B cell (primary cell): ENCODE results near the gene HDAC11. TPM values are rescaled to one million over a fixed set of nuclear protein-coding genes. Genes with fewer than 3 reads are reported as not detected.
"Not testable (repeated sequence)": the region's sequence is repeated elsewhere in the genome, so short reads cannot be mapped to it uniquely, and the experiment has no call there.

Experiments used
- ATAC-seq: fragments of 200-7000 bp; cut with Tn5 transposase; one replicate; pipeline ENCODE4 v1.10.0; 2021; ENCODE audit warnings: low read depth, mild to moderate bottlenecking, moderate number of reproducible peaks, moderate library complexity
- CTCF ChIA-PET: fragments of 350-600 bp; sonication (Branson Sonifier 250); formaldehyde crosslinking; loops from one replicate; lab custom pipeline; 2021; ENCODE audit warnings: antibody characterized with exemption, inconsistent platforms; lab: Charles Lee
- POLR2A ChIA-PET: fragments of 350-600 bp; sonication (Branson Sonifier 250); formaldehyde crosslinking; loops from one replicate; lab custom pipeline; 2021; ENCODE audit warnings: antibody characterized with exemption; lab: Charles Lee
- DNase-seq: peaks from one replicate; pipeline ENCODE4 v3.0.0; 2013
- H2AFZ ChIP-seq: 2 replicates; pipeline ENCODE4 v1.6.1; 2012; ENCODE audit warnings: mild to moderate bottlenecking, low read depth, low read length; ENCODE audit not compliant: insufficient read depth, poor library complexity, severe bottlenecking
- H3K27ac ChIP-seq, 2 donors: 1 replicate in 1 of 2; 2 replicates in 1 of 2; pipeline ENCODE4 v1.5.1; 2012 to 2013; ENCODE audit warnings: low read length in 2 of 2, mild to moderate bottlenecking in 2 of 2, moderate library complexity in 1 of 2
- H3K27me3 ChIP-seq, 4 experiments: fragments of 200-600 bp in 1 of 4; sonication (generic) in 1 of 4; replicated peaks in 1 of 4; 1 replicate in 2 of 4; 2 replicates in 2 of 4; pipeline versions ENCODE4 v1.6.1 to v1.7.0; 2013 to 2016; ENCODE audit warnings: low read length in 3 of 4, mild to moderate bottlenecking in 2 of 4, mixed read lengths in 1 of 4, moderate library complexity in 1 of 4; ENCODE audit not compliant: insufficient read depth in 4 of 4, control insufficient read depth in 3 of 4; ENCODE audit errors: control extremely low read depth in 1 of 4
- H3K36me3 ChIP-seq, 2 experiments: replicated peaks in 1 of 2; 1 replicate in 1 of 2; 2 replicates in 1 of 2; pipeline versions ENCODE4 v1.6.1 to v1.7.1; 2013; ENCODE audit warnings: low read length in 1 of 2; ENCODE audit not compliant: insufficient read depth in 2 of 2, control insufficient read depth in 1 of 2; ENCODE audit errors: control extremely low read depth in 1 of 2, extremely low read depth in 1 of 2
- H3K4me1 ChIP-seq, 2 donors: fragments of 200-600 bp in 1 of 2; sonication (generic) in 1 of 2; 1 replicate in 1 of 2; 2 replicates in 1 of 2; pipeline versions ENCODE4 v1.5.1 to v1.6.1; 2013 to 2017; ENCODE audit warnings: low read length in 2 of 2; ENCODE audit not compliant: control insufficient read depth in 2 of 2, insufficient read depth in 2 of 2
- H3K4me2 ChIP-seq: replicated peaks from 2 replicates; pipeline ENCODE3; 2012; ENCODE audit warnings: mild to moderate bottlenecking, low read depth, low read length; ENCODE audit not compliant: poor library complexity, severe bottlenecking
- H3K4me3 ChIP-seq, 5 experiments: fragments of 200-600 bp in 1 of 5; sonication (generic) in 1 of 5; 1 replicate in 3 of 5; 2 replicates in 2 of 5; pipeline versions ENCODE4 v1.5.1 to v1.7.0; 2011 to 2016; ENCODE audit warnings: low read length in 4 of 5, mild to moderate bottlenecking in 4 of 5, low read depth in 2 of 5, control low read depth in 1 of 5, moderate library complexity in 1 of 5; ENCODE audit not compliant: insufficient read depth in 1 of 5; ENCODE audit errors: control extremely low read depth in 1 of 5, extremely low read depth in 1 of 5
- H3K79me2 ChIP-seq: fragments of 200-600 bp; sonication (generic); one replicate; pipeline ENCODE4 v1.6.0; 2016; ENCODE audit warnings: low read length; ENCODE audit not compliant: control insufficient read depth, insufficient read depth
- H3K9ac ChIP-seq: fragments of 200-600 bp; sonication (generic); 2 replicates; pipeline ENCODE4 v1.6.1; 2017; ENCODE audit warnings: mild to moderate bottlenecking, low read length, moderate library complexity
- H3K9me3 ChIP-seq, 3 donors: one replicate each; pipeline versions ENCODE4 v1.6.1 to v1.7.1; 2013; ENCODE audit warnings: low read length in 2 of 3; ENCODE audit not compliant: control insufficient read depth in 2 of 3, insufficient read depth in 1 of 3; ENCODE audit errors: control extremely low read depth in 1 of 3
- H4K20me1 ChIP-seq: 2 replicates; pipeline ENCODE4 v1.6.0; 2012; ENCODE audit warnings: mild to moderate bottlenecking, low read length; ENCODE audit not compliant: insufficient read depth, control insufficient read depth, poor library complexity, severe bottlenecking
- H3K27ac Mint-ChIP-seq: one replicate; pipeline ENCODE4 v1.8.0; 2021; ENCODE audit warnings: mixed read lengths
- H3K27me3 Mint-ChIP-seq: one replicate; pipeline ENCODE4 v1.8.0; 2021; ENCODE audit warnings: mixed read lengths
- H3K4me1 Mint-ChIP-seq: one replicate; pipeline ENCODE4 v1.8.0; 2021; ENCODE audit warnings: mixed read lengths
- H3K4me3 Mint-ChIP-seq: one replicate; pipeline ENCODE4 v1.8.0; 2021; ENCODE audit warnings: mixed read lengths
- H3K9me3 Mint-ChIP-seq: one replicate; pipeline ENCODE4 v1.8.0; 2022; ENCODE audit warnings: mixed read lengths; ENCODE audit not compliant: insufficient read depth
- EZH2 ChIP-seq: IDR thresholded peaks from 2 replicates; pipeline ENCODE4 v1.6.1; 2012; ENCODE audit warnings: borderline replicate concordance, low read depth, mild to moderate bottlenecking, moderate library complexity, low read length; ENCODE audit not compliant: insufficient read depth, poor library complexity, severe bottlenecking
- WGBS: methylation state at CpG from one replicate; pipeline ENCODE4 v1.1.5; 2013; ENCODE audit warnings: missing lambda C conversion rate; ENCODE audit not compliant: insufficient coverage; 5-methylcytosine and 5-hydroxymethylcytosine counted together
- intact Hi-C: fragments of 100-400 bp; cut with micrococcal nuclease; formaldehyde crosslinking; loops from one replicate; pipeline ENCODE4 v1.10.0; 2022
- polyA plus RNA-seq: library from polyadenylated mRNA; depleted of rRNA; stranded (reverse); fragments of >200 nt; gene quantifications from 2 replicates; pipeline ENCODE4 v1.2.3, GENCODE V29; 2012
- total RNA-seq, 2 donors: library from RNA; stranded (reverse); fragments of 120-200 nt in 1 of 2; gene quantifications; 1 replicate in 1 of 2; 2 replicates in 1 of 2; pipeline versions ENCODE4 v1.2.3 to v1.2.4, GENCODE V29; 2013 to 2022
- TF ChIP-seq, protein P1 (sequence below): fragments of 200-600 bp; IDR thresholded peaks from one replicate; pipeline ENCODE4 v1.8.0; 2022; ENCODE audit warnings: antibody characterized with exemption, mild to moderate bottlenecking

HDAC11 gene
- total and polyA plus RNA-seq, 2 donors (not counting 1 experiment from before 2014, with no cell fraction given), result 0.76 to 5.5 TPM

DNA sequence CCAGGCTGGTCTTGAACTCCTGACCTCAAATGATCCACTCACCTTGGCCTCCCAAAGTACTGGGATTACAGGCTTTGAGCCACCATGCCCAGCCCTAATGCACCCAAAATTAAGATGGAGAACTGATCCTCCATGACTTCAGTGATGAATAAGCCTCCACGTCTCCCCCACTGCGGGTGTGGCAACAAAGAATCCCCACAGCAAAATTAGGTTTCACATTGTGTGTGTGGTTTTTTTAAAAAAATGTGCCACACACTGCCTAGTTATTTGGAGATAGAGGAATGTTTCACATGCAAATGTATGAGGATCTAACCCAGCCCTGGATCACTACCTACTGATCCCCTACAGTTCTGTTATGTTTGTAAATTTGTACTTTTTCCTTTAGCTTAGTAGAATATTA, 17.3 kb downstream of the HDAC11 start:
- Histone ChIP-seq H3K27ac (no peak overlapping the region), H3K9me3 (no peaks in the 10 kb centered on the region), H4K20me1 (no peaks in the 10 kb centered on the region), H3K9ac (no peak overlapping the region), H3K79me2 (no peaks in the 10 kb centered on the region), H3K4me1 (no peaks in the 10 kb centered on the region), H3K4me2 (no peak overlapping the region), H3K36me3 (no peaks in the 10 kb centered on the region), H3K27me3 (no peaks in the 10 kb centered on the region), H3K4me3 (no peak overlapping the region), H2AFZ (no peak overlapping the region)
- H3K27me3 Mint-ChIP-seq, result peaks cover 3% of the 10 kb centered on the region
- no peaks in the 10 kb centered on the region for H3K9me3 Mint-ChIP-seq
- ChIA-PET CTCF (interaction anchor here (1.2 to 8.4 kb wide), 3 partner anchors 17 to 151 kb away, joined by 3 to 286 read pairs (median 4); partner anchors contain the start of gene HDAC11), POLR2A (interaction anchor here (0.6 kb wide), 1 partner anchor 144 kb away, joined by 4 read pairs; no protein-coding TSS in a partner anchor)
- H3K27ac Mint-ChIP-seq, result no peak overlapping the region
- H3K4me1 Mint-ChIP-seq, result no peaks in the 10 kb centered on the region
- no peak for ATAC-seq
- H3K4me3 Mint-ChIP-seq, result no peak overlapping the region
- intact Hi-C loops, result no loop called here
- TF ChIP-seq, protein P1, sequence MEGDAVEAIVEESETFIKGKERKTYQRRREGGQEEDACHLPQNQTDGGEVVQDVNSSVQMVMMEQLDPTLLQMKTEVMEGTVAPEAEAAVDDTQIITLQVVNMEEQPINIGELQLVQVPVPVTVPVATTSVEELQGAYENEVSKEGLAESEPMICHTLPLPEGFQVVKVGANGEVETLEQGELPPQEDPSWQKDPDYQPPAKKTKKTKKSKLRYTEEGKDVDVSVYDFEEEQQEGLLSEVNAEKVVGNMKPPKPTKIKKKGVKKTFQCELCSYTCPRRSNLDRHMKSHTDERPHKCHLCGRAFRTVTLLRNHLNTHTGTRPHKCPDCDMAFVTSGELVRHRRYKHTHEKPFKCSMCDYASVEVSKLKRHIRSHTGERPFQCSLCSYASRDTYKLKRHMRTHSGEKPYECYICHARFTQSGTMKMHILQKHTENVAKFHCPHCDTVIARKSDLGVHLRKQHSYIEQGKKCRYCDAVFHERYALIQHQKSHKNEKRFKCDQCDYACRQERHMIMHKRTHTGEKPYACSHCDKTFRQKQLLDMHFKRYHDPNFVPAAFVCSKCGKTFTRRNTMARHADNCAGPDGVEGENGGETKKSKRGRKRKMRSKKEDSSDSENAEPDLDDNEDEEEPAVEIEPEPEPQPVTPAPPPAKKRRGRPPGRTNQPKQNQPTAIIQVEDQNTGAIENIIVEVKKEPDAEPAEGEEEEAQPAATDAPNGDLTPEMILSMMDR, result no peak
- no peak for TF ChIP-seq EZH2
- WGBS, result no CpG with 5 or more reads among the region's 2 CpGs
- DNase-seq, result no peak

DNA sequence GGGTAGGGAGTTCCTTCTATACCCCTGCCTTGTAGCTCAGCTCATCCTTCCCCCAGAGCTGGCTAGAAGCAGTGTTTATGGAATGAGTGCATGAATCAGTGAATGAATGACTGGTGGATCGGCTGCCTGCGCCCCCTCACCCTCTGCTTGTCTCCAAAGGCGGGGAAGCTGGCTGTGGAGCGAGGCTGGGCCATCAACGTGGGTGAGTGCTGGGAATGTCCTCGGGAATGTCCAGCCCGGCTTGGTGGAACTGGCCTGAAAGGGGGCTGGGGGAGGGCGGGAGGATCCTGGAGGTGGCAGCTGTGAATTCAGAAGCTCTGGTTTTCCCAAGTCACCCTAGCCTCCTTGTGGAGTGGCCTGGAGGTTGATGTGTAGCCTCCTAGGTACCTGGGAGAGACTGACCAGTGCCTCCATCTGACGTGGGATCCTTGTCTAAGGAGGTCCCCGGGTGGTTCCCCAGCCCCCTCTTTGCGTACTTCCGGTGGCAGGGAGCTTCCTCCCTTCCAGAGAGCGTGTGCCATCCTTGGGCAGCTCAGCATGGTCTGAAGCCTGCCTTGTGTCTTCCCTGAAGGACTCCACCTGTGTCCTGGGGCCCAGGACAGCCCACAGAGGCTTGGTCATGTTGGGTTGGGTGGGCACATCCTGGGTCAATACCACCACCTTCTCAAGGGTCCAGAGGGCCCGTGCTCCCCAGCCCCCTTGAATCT, 18.4 kb downstream of the HDAC11 start:
- Histone ChIP-seq H3K9me3 (no peaks in the 10 kb centered on the region), H3K79me2 (no peaks in the 10 kb centered on the region), H3K27ac (no peak overlapping the region), H3K9ac (no peak overlapping the region), H3K27me3 (no peaks in the 10 kb centered on the region), H3K36me3 (no peaks in the 10 kb centered on the region), H2AFZ (no peak overlapping the region), H4K20me1 (no peaks in the 10 kb centered on the region), H3K4me2 (no peak overlapping the region), H3K4me3 (no peak overlapping the region), H3K4me1 (no peaks in the 10 kb centered on the region)
- no peak overlapping the region for H3K4me3 Mint-ChIP-seq
- ATAC-seq, result no peak
- WGBS, result 80% methylated on average over 10 of the region's 14 CpGs
- H3K27ac Mint-ChIP-seq, result no peak overlapping the region
- intact Hi-C loops, result no loop called here
- TF ChIP-seq, protein P1, result no peak
- no peak for TF ChIP-seq EZH2
- H3K4me1 Mint-ChIP-seq, result no peaks in the 10 kb centered on the region
- H3K9me3 Mint-ChIP-seq, result no peaks in the 10 kb centered on the region
- DNase-seq, result no peak
- ChIA-PET CTCF (interaction anchor here (0.8 to 8.4 kb wide), 4 partner anchors 19 to 611 kb away, joined by 3 to 286 read pairs (median 4); partner anchors contain the start of gene HDAC11), POLR2A (no interaction called here)
- H3K27me3 Mint-ChIP-seq, result peaks cover 3% of the 10 kb centered on the region

DNA sequence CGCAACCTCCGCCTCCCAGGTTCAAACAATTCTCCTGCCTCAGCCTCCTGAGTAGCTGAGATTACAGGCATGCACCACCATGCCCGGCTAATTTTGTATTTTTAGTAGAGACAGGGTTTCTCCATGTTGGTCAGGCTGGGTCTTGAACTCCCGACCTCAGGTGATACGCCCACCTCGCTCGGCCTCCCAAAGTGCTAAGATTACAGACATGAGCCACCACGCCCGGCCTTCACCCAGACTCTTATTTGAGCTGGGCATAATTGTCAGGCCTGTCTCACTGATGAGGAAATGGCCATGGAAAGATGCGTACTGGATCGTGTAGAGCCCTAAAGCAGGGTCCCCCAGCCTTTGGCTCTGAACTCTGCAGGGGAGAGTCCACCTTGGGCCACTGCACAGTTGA, 19.1 kb downstream of the HDAC11 start:
- H3K27me3 ChIP-seq, POLR2A ChIA-PET, H3K9ac ChIP-seq, H3K4me1 ChIP-seq, H3K9me3 ChIP-seq, H3K4me1 Mint-ChIP-seq, H3K79me2 ChIP-seq, H3K9me3 Mint-ChIP-seq, H3K4me3 ChIP-seq, H4K20me1 ChIP-seq, intact Hi-C loops, H3K4me2 ChIP-seq, H2AFZ ChIP-seq, H3K36me3 ChIP-seq, H3K4me3 Mint-ChIP-seq, H3K27ac ChIP-seq, DNase-seq, H3K27ac Mint-ChIP-seq, ATAC-seq, H3K27me3 Mint-ChIP-seq: not testable (repeated sequence)
- CTCF ChIA-PET, result interaction anchor here (0.6 to 8.4 kb wide), 4 partner anchors 125 to 159 kb away, joined by 3 to 286 read pairs (median 3); no protein-coding TSS in a partner anchor
- WGBS, result 93% methylated on average over 9 of the region's 11 CpGs
